Measurements from ENCODE around the gene IGSF8. TPM values are rescaled to one million over a fixed set of nuclear protein-coding genes. Genes with fewer than 3 reads are reported as not detected.

IGSF8 gene
- total RNA-seq, 1 donor from 2014 or later, result 24.0 TPM

- Mint-ChIP-seq H3K27me3 (ENCODE audit: unreplicated experiment) (peaks cover 4% of the 10 kb centered on the region), H3K4me1 (ENCODE audit: unreplicated experiment) (peaks cover 15% of the 10 kb centered on the region), H3K4me3 (ENCODE audit: unreplicated experiment) (no peak overlapping the region), H3K27ac (ENCODE audit: unreplicated experiment) (no peak overlapping the region), H3K9me3 (ENCODE audit: unreplicated experiment) (no peaks in the 10 kb centered on the region), H3K36me3 (ENCODE audit: unreplicated experiment) (no peaks in the 10 kb centered on the region)
- DNase-seq (ENCODE audit: extremely low spot score, unreplicated experiment), result no peak
- TF ChIP-seq CTCF (IDR thresholded peaks at IDR 0.05), result no peak
These were observed 25.3 kb upstream of the IGSF8 start for GRCh38 chr1:160123726-160124125.

- no peaks in the 10 kb centered on the region for H3K9me3 Mint-ChIP-seq (ENCODE audit: unreplicated experiment)
- DNase-seq (ENCODE audit: extremely low spot score, unreplicated experiment), result no peak
- H3K27ac Mint-ChIP-seq (ENCODE audit: unreplicated experiment), result no peak overlapping the region
- H3K27me3 Mint-ChIP-seq (ENCODE audit: unreplicated experiment), result peaks cover 11% of the 10 kb centered on the region
- H3K4me3 Mint-ChIP-seq (ENCODE audit: unreplicated experiment), result no peak overlapping the region
- TF ChIP-seq CTCF (IDR thresholded peaks at IDR 0.05), result no peak
- peaks cover 19% of the 10 kb centered on the region for H3K4me1 Mint-ChIP-seq (ENCODE audit: unreplicated experiment)
- H3K36me3 Mint-ChIP-seq (ENCODE audit: unreplicated experiment), result no peaks in the 10 kb centered on the region
These were observed 24.6 kb upstream of the IGSF8 start for GRCh38 chr1:160122978-160123495.

- Mint-ChIP-seq H3K27ac (ENCODE audit: unreplicated experiment) (no peak overlapping the region), H3K9me3 (ENCODE audit: unreplicated experiment) (no peaks in the 10 kb centered on the region), H3K4me3 (ENCODE audit: unreplicated experiment) (no peak overlapping the region), H3K27me3 (ENCODE audit: unreplicated experiment) (peaks cover 26% of the 10 kb centered on the region), H3K4me1 (ENCODE audit: unreplicated experiment) (peaks cover 25% of the 10 kb centered on the region), H3K36me3 (ENCODE audit: unreplicated experiment) (no peaks in the 10 kb centered on the region)
- DNase-seq (ENCODE audit: extremely low spot score, unreplicated experiment), result no peak
- TF ChIP-seq CTCF (IDR thresholded peaks at IDR 0.05), result no peak
These were observed 23.0 kb upstream of the IGSF8 start for GRCh38 chr1:160121388-160121787.

- TF ChIP-seq CTCF (IDR thresholded peaks at IDR 0.05), result no peak
- H3K9me3 Mint-ChIP-seq (ENCODE audit: unreplicated experiment), result no peaks in the 10 kb centered on the region
- no peaks in the 10 kb centered on the region for H3K36me3 Mint-ChIP-seq (ENCODE audit: unreplicated experiment)
- no peak overlapping the region for H3K4me3 Mint-ChIP-seq (ENCODE audit: unreplicated experiment)
- no peak for DNase-seq (ENCODE audit: extremely low spot score, unreplicated experiment)
- peaks cover 32% of the 10 kb centered on the region for H3K27me3 Mint-ChIP-seq (ENCODE audit: unreplicated experiment)
- peaks cover 28% of the 10 kb centered on the region for H3K4me1 Mint-ChIP-seq (ENCODE audit: unreplicated experiment)
- no peak overlapping the region for H3K27ac Mint-ChIP-seq (ENCODE audit: unreplicated experiment)
These were observed 22.4 kb upstream of the IGSF8 start for GRCh38 chr1:160120797-160121196.

GRCh38 chr1:160118928-160119327, 20.5 kb upstream of the IGSF8 start:
- Mint-ChIP-seq H3K27me3 (ENCODE audit: unreplicated experiment) (peaks cover 43% of the 10 kb centered on the region), H3K27ac (ENCODE audit: unreplicated experiment) (no peak overlapping the region), H3K9me3 (ENCODE audit: unreplicated experiment) (no peaks in the 10 kb centered on the region), H3K4me3 (ENCODE audit: unreplicated experiment) (no peak overlapping the region), H3K36me3 (ENCODE audit: unreplicated experiment) (no peaks in the 10 kb centered on the region), H3K4me1 (ENCODE audit: unreplicated experiment) (peaks cover 23% of the 10 kb centered on the region)
- TF ChIP-seq CTCF (IDR thresholded peaks at IDR 0.05), result no peak
- no peak for DNase-seq (ENCODE audit: extremely low spot score, unreplicated experiment)
